Calu3 (cell line): ENCODE measurements around the gene SLC44A4. TPM values are rescaled to one million over a fixed set of nuclear protein-coding genes. Genes with fewer than 3 reads are reported as not detected.
"Not testable (repeated sequence)": the region's sequence is repeated elsewhere in the genome, so short reads cannot be mapped to it uniquely, and the experiment has no call there.

Experiments used
- BruUV-seq: library from RNA; stranded (reverse); fragments of 400-500 nt; replicated peaks from 2 replicates; lab custom pipeline; 2021; lab: Mats Ljungman, UMichigan
- CTCF ChIA-PET: fragments of 300-600 bp; sonication (Branson Sonifier 250); formaldehyde crosslinking; loops from one replicate; lab custom pipeline; 2022; ENCODE audit warnings: antibody characterized with exemption; lab: Charles Lee
- DNase-seq: peaks from one replicate; pipeline ENCODE4 v3.0.0; 2022
- H3K27ac Mint-ChIP-seq: one replicate; pipeline ENCODE4 v1.8.0; 2022; ENCODE audit warnings: mixed read lengths; ENCODE audit not compliant: unreplicated experiment
- H3K27me3 Mint-ChIP-seq: one replicate; pipeline ENCODE4 v1.8.0; 2022; ENCODE audit warnings: mixed read lengths; ENCODE audit not compliant: unreplicated experiment
- H3K36me3 Mint-ChIP-seq: one replicate; pipeline ENCODE4 v1.8.0; 2022; ENCODE audit warnings: mild to moderate bottlenecking, moderate library complexity, mixed read lengths; ENCODE audit not compliant: insufficient read depth, unreplicated experiment
- H3K4me1 Mint-ChIP-seq: one replicate; pipeline ENCODE4 v1.8.0; 2022; ENCODE audit warnings: mild to moderate bottlenecking, low read depth, mixed read lengths; ENCODE audit not compliant: unreplicated experiment
- H3K4me3 Mint-ChIP-seq: one replicate; pipeline ENCODE4 v1.8.0; 2022; ENCODE audit warnings: mild to moderate bottlenecking, low read depth, moderate library complexity, mixed read lengths; ENCODE audit not compliant: unreplicated experiment
- H3K9me3 Mint-ChIP-seq: one replicate; pipeline ENCODE4 v1.8.0; 2022; ENCODE audit warnings: low read depth, mixed read lengths; ENCODE audit not compliant: unreplicated experiment
- CTCF ChIP-seq: fragments of 200-600 bp; IDR thresholded peaks from one replicate; pipeline ENCODE4 v1.8.0; 2022; ENCODE audit warnings: antibody characterized with exemption; ENCODE audit not compliant: unreplicated experiment
- intact Hi-C: fragments of 100-400 bp; cut with micrococcal nuclease; formaldehyde crosslinking; loops from one replicate; pipeline ENCODE4 v1.10.0; 2022; ENCODE audit not compliant: unreplicated experiment
- total RNA-seq: library from RNA; stranded (reverse); gene quantifications from 2 replicates; pipeline ENCODE4 v1.2.3, GENCODE V29; 2022

The SLC44A4 gene
- total RNA-seq, 1 experiment from 2014 or later: 185 TPM

- H3K4me3 Mint-ChIP-seq: peak overlapping the region; percentile 85
- H3K4me1 Mint-ChIP-seq: peaks cover 19% of the 10 kb centered on the region
- H3K36me3 Mint-ChIP-seq: peaks cover 65% of the 10 kb centered on the region
- TF ChIP-seq CTCF: peak; percentile 26
- intact Hi-C loops: loop anchor here (5.0 kb wide), 1 partner anchor 87 kb away; the partner anchor contains the start of gene VWA7
- H3K27ac Mint-ChIP-seq: peak overlapping the region; percentile 96
- not testable (repeated sequence) for H3K9me3 Mint-ChIP-seq, BruUV-seq, H3K27me3 Mint-ChIP-seq, DNase-seq
- CTCF ChIA-PET: interaction anchor here (0.6 to 0.9 kb wide), 2 partner anchors 94 to 1375 kb away, joined by 3 to 4 read pairs; no protein-coding TSS in a partner anchor
Measured at GRCh38 chr6:31864123-31864562, 14.7 kb downstream of the SLC44A4 start.

GRCh38 chr6:31862344-31863235, 16.2 kb downstream of the SLC44A4 start, which contains the start of gene NEU1:
TSS of gene NEU1 (minus strand) at chr6:31862821. CDS start at chr6:31862776, 45 bp downstream.
- peaks cover 65% of the 10 kb centered on the region for H3K36me3 Mint-ChIP-seq
- peaks cover 9% of the 10 kb centered on the region for H3K27me3 Mint-ChIP-seq
- peak within 1 kb of the TSS; percentile 96 for H3K27ac Mint-ChIP-seq
- intact Hi-C loops: loop anchor here (5.0 kb wide), 1 partner anchor 85 kb away; the partner anchor contains the start of gene VWA7
- TF ChIP-seq CTCF: no peak
- CTCF ChIA-PET: interaction anchor here (0.5 to 1.3 kb wide), 18 partner anchors 10 to 315 kb away, joined by 3 to 9 read pairs (median 4); partner anchors contain the start of genes ABHD16A, CFB, HSPA1L and LY6G5C
- BruUV-seq: no TSS peak
- H3K4me1 Mint-ChIP-seq: peaks cover 19% of the 10 kb centered on the region
- H3K4me3 Mint-ChIP-seq: peak within 1 kb of the TSS; percentile 85
- H3K9me3 Mint-ChIP-seq: no peaks in the 10 kb centered on the region
- DNase-seq: peak; percentile 100

- Mint-ChIP-seq H3K4me3 (peak overlapping the region; percentile 85), H3K27me3 (peaks cover 9% of the 10 kb centered on the region), H3K4me1 (peaks cover 19% of the 10 kb centered on the region), H3K27ac (peak overlapping the region; percentile 96), H3K9me3 (no peaks in the 10 kb centered on the region), H3K36me3 (peaks cover 65% of the 10 kb centered on the region)
- no peak for DNase-seq
- intact Hi-C loops: loop anchor here (5.0 kb wide), 1 partner anchor 85 kb away; the partner anchor contains the start of gene VWA7
- CTCF ChIA-PET: interaction anchor here (1.0 kb wide), 1 partner anchor 23 kb away, joined by 4 read pairs; no protein-coding TSS in a partner anchor
- TF ChIP-seq CTCF: no peak
- no TSS peak for BruUV-seq
Measured at GRCh38 chr6:31861919-31862343, 16.9 kb downstream of the SLC44A4 start.

GRCh38 chr6:31861150-31861549, 17.6 kb downstream of the SLC44A4 start:
- CTCF ChIA-PET: no interaction called here

More at GRCh38 chr6:31861150-31861549, 17.6 kb downstream of the SLC44A4 start:
- intact Hi-C loops: loop anchor here (5.0 kb wide), 1 partner anchor 84 kb away; the partner anchor contains the start of gene VWA7
- no peak overlapping the region for H3K4me3 Mint-ChIP-seq
- H3K36me3 Mint-ChIP-seq: peaks cover 64% of the 10 kb centered on the region
- no peaks in the 10 kb centered on the region for H3K9me3 Mint-ChIP-seq
- no peak overlapping the region for H3K27ac Mint-ChIP-seq
- H3K27me3 Mint-ChIP-seq: peaks cover 9% of the 10 kb centered on the region
- peaks cover 19% of the 10 kb centered on the region for H3K4me1 Mint-ChIP-seq
- no TSS peak for BruUV-seq
- no peak for TF ChIP-seq CTCF
- DNase-seq: no peak
